HepG2 (cell line): Measurements from ENCODE around the gene NUDT21. TPM values are rescaled to one million over a fixed set of nuclear protein-coding genes. Genes with fewer than 3 reads are reported as not detected.

Experiments used
- GABPA ChIP-seq, 2 experiments: IDR thresholded peaks; 2 replicates each; pipeline ENCODE4 v1.6.1; 2011 to 2016; ENCODE audit warnings: low read depth in 2 of 2, low read length in 1 of 2, missing biosample characterization in 1 of 2, missing genetic modification characterization in 1 of 2
- PITX1 ChIP-seq: sonication (generic); formaldehyde crosslinking; IDR thresholded peaks from 2 replicates; pipeline ENCODE4 v1.5.1; 2020; ENCODE audit warnings: mild to moderate bottlenecking, missing genetic modification reagents
- ZNF136 ChIP-seq: sonication (generic); formaldehyde crosslinking; IDR thresholded peaks from 2 replicates; pipeline ENCODE4 v1.8.1; 2022; ENCODE audit warnings: low read depth, mild to moderate bottlenecking, moderate library complexity, missing genetic modification reagents
- ZNF761 ChIP-seq: sonication (generic); formaldehyde crosslinking; conservative IDR thresholded peaks from 2 replicates; pipeline ENCODE4 v1.4.0; 2020; ENCODE audit warnings: mild to moderate bottlenecking, missing genetic modification reagents
- ZNF816 ChIP-seq: sonication (generic); formaldehyde crosslinking; IDR thresholded peaks from 2 replicates; pipeline ENCODE4 v1.8.0; 2022; ENCODE audit warnings: missing genetic modification reagents, mild to moderate bottlenecking, borderline replicate concordance
- polyA plus RNA-seq, 8 experiments: library from polyadenylated mRNA; depleted of rRNA in 3 of 8; stranded (reverse) in 7 of 8; unstranded in 1 of 8; fragments of >200 nt; fragmentation: Illumina TruSeq in 4 of 8; extraction: Trizol in 4 of 8; gene quantifications; 2 replicates each; pipeline versions ENCODE4 v1.2.1 to v1.2.3, GENCODE V29; 2011 to 2016; ENCODE audit warnings: low read depth in 4 of 8, missing spikeins in 1 of 8, mixed read lengths in 1 of 8; ENCODE audit not compliant: insufficient read depth in 1 of 8
- total RNA-seq, 5 experiments: library from RNA; depleted of rRNA; stranded (reverse); fragments of >200 nt; fragmentation: Illumina TruSeq; extraction: Trizol; gene quantifications; 2 replicates each; pipeline ENCODE4 v1.2.3, GENCODE V29; 2016; ENCODE audit warnings: low read depth in 1 of 5
- TF ChIP-seq, protein P1 (sequence below): sonication (generic); formaldehyde crosslinking; IDR thresholded peaks from one replicate; pipeline ENCODE4 v1.5.1; 2020; ENCODE audit warnings: mild to moderate bottlenecking, missing genetic modification reagents; ENCODE audit errors: not compliant biosample characterization
- TF ChIP-seq, protein P2 (sequence below): sonication (generic); formaldehyde crosslinking; IDR thresholded peaks from 2 replicates; pipeline ENCODE4 v1.5.0; 2020; ENCODE audit warnings: mild to moderate bottlenecking, missing genetic modification reagents
- TF ChIP-seq, protein P3 (sequence below): sonication (generic); formaldehyde crosslinking; IDR thresholded peaks from 2 replicates; pipeline ENCODE4 v1.4.0; 2020; ENCODE audit warnings: mild to moderate bottlenecking, missing genetic modification reagents
- TF ChIP-seq, protein P4 (sequence below): sonication (generic); formaldehyde crosslinking; IDR thresholded peaks from 2 replicates; pipeline ENCODE4 v1.9.0; 2021; ENCODE audit warnings: missing genetic modification reagents, borderline replicate concordance
- TF ChIP-seq, protein P5 (sequence below): IDR thresholded peaks from 2 replicates; pipeline ENCODE4 v1.6.1; 2016

The NUDT21 gene
- total and polyA plus RNA-seq, 2 of the 13 experiments (the other 11 are each of a cell fraction or from before 2014, with no cell fraction given), result 177 to 210 TPM

DNA sequence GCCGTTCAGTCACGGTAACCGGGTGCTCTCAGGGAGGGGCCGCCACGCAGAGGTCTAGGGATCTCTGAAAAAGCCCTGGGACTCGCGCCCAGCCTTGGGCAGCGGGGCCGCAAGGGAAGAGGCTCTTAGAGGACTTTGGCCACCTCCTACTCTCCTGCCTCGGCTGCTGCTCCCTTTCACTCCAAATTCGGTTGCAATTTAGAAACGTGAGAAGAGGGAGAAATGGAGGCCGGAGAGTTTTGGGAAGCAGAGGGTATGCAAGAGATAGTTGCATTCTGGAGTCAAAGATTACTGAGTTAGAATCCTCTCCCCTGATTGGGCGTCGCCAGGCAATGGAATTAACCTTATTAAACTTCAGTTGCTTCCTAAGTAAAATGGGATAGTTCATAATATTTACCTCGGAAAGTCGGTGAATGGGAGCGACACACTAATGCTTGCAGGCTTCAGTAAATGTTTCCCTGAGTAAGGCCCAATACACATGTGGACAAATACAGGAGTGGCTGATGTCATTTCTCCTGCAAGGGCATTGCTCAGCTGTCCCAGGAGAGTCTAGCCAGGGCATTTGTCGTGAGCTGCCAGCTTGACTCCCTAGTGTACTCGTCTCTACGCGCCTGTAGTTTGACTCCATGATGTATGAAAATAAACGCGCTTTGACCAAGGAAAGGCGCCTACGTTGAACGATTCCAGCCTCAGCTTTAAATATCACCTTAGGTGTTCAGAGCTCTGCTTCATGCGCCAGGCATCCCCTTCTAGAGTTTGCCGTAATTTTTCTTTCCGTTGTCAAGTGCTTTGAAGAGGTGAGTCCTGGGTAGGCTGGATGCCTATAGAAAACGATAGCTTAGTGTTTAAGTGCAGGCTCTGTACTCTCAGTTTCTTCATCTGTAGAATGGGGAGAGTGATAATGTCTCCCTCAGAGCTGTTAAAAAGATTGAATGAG, 889 bp upstream of the NUDT21 start (continued):
- TF ChIP-seq, protein P1, sequence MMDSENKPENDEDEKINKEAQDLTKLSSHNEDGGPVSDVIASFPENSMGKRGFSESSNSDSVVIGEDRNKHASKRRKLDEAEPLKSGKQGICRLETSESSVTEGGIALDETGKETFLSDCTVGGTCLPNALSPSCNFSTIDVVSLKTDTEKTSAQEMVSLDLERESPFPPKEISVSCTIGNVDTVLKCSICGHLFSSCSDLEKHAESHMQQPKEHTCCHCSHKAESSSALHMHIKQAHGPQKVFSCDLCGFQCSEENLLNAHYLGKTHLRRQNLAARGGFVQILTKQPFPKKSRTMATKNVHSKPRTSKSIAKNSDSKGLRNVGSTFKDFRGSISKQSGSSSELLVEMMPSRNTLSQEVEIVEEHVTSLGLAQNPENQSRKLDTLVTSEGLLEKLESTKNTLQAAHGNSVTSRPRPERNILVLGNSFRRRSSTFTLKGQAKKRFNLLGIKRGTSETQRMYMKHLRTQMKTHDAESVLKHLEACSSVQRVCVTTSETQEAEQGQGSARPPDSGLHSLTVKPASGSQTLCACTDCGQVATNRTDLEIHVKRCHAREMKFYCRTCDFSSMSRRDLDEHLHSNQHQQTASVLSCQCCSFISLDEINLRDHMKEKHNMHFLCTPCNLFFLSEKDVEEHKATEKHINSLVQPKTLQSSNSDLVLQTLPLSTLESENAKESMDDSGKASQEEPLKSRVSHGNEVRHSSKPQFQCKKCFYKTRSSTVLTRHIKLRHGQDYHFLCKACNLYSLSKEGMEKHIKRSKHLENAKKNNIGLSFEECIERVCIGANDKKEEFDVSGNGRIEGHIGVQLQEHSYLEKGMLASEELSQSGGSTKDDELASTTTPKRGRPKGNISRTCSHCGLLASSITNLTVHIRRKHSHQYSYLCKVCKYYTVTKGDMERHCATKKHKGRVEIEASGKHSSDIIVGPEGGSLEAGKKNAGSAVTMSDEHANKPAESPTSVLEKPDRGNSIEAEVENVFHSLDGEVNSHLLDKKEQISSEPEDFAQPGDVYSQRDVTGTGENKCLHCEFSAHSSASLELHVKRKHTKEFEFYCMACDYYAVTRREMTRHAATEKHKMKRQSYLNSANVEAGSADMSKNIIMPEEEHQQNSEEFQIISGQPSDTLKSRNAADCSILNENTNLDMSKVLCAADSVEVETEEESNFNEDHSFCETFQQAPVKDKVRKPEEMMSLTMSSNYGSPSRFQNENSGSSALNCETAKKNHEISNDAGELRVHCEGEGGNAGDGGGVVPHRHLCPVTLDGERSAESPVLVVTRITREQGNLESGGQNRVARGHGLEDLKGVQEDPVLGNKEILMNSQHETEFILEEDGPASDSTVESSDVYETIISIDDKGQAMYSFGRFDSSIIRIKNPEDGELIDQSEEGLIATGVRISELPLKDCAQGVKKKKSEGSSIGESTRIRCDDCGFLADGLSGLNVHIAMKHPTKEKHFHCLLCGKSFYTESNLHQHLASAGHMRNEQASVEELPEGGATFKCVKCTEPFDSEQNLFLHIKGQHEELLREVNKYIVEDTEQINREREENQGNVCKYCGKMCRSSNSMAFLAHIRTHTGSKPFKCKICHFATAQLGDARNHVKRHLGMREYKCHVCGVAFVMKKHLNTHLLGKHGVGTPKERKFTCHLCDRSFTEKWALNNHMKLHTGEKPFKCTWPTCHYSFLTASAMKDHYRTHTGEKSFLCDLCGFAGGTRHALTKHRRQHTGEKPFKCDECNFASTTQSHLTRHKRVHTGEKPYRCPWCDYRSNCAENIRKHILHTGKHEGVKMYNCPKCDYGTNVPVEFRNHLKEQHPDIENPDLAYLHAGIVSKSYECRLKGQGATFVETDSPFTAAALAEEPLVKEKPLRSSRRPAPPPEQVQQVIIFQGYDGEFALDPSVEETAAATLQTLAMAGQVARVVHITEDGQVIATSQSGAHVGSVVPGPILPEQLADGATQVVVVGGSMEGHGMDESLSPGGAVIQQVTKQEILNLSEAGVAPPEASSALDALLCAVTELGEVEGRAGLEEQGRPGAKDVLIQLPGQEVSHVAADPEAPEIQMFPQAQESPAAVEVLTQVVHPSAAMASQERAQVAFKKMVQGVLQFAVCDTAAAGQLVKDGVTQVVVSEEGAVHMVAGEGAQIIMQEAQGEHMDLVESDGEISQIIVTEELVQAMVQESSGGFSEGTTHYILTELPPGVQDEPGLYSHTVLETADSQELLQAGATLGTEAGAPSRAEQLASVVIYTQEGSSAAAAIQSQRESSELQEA (CRISPR knock-in tag), result no peak
- TF ChIP-seq, protein P2, sequence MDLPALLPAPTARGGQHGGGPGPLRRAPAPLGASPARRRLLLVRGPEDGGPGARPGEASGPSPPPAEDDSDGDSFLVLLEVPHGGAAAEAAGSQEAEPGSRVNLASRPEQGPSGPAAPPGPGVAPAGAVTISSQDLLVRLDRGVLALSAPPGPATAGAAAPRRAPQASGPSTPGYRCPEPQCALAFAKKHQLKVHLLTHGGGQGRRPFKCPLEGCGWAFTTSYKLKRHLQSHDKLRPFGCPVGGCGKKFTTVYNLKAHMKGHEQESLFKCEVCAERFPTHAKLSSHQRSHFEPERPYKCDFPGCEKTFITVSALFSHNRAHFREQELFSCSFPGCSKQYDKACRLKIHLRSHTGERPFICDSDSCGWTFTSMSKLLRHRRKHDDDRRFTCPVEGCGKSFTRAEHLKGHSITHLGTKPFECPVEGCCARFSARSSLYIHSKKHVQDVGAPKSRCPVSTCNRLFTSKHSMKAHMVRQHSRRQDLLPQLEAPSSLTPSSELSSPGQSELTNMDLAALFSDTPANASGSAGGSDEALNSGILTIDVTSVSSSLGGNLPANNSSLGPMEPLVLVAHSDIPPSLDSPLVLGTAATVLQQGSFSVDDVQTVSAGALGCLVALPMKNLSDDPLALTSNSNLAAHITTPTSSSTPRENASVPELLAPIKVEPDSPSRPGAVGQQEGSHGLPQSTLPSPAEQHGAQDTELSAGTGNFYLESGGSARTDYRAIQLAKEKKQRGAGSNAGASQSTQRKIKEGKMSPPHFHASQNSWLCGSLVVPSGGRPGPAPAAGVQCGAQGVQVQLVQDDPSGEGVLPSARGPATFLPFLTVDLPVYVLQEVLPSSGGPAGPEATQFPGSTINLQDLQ, result no peak; the same call in 1 of the 2 replicates
- TF ChIP-seq GABPA (IDR thresholded peaks at IDR 0.05; ENCODE audit: low read depth, low read length) (no peak), GABPA (CRISPR knock-in tag; IDR thresholded peaks at IDR 0.05; ENCODE audit: low read depth) (no peak; the same call in 1 of the 2 replicates), ZNF136 (CRISPR knock-in tag) (no peak; the same call in 1 of the 2 replicates), PITX1 (CRISPR knock-in tag) (0 out of 2 replicates have a peak, but pooled peaks have one; percentile 16), ZNF761 (CRISPR knock-in tag) (no peak), ZNF816 (CRISPR knock-in tag) (no peak)
- TF ChIP-seq, protein P3, sequence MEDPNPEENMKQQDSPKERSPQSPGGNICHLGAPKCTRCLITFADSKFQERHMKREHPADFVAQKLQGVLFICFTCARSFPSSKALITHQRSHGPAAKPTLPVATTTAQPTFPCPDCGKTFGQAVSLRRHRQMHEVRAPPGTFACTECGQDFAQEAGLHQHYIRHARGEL (CRISPR knock-in tag), result no peak
- TF ChIP-seq, protein P4, sequence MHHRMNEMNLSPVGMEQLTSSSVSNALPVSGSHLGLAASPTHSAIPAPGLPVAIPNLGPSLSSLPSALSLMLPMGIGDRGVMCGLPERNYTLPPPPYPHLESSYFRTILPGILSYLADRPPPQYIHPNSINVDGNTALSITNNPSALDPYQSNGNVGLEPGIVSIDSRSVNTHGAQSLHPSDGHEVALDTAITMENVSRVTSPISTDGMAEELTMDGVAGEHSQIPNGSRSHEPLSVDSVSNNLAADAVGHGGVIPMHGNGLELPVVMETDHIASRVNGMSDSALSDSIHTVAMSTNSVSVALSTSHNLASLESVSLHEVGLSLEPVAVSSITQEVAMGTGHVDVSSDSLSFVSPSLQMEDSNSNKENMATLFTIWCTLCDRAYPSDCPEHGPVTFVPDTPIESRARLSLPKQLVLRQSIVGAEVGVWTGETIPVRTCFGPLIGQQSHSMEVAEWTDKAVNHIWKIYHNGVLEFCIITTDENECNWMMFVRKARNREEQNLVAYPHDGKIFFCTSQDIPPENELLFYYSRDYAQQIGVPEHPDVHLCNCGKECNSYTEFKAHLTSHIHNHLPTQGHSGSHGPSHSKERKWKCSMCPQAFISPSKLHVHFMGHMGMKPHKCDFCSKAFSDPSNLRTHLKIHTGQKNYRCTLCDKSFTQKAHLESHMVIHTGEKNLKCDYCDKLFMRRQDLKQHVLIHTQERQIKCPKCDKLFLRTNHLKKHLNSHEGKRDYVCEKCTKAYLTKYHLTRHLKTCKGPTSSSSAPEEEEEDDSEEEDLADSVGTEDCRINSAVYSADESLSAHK (CRISPR knock-in tag), result no peak
- TF ChIP-seq, protein P5, sequence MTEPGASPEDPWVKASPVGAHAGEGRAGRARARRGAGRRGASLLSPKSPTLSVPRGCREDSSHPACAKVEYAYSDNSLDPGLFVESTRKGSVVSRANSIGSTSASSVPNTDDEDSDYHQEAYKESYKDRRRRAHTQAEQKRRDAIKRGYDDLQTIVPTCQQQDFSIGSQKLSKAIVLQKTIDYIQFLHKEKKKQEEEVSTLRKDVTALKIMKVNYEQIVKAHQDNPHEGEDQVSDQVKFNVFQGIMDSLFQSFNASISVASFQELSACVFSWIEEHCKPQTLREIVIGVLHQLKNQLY (CRISPR knock-in tag), result no peak
